ENCODE data around the gene PPM1B.

GRCh38 chr2:44167311-44167907 lies 1.3 kb upstream of the PPM1B start:
- TF ChIP-seq, protein P1, sequence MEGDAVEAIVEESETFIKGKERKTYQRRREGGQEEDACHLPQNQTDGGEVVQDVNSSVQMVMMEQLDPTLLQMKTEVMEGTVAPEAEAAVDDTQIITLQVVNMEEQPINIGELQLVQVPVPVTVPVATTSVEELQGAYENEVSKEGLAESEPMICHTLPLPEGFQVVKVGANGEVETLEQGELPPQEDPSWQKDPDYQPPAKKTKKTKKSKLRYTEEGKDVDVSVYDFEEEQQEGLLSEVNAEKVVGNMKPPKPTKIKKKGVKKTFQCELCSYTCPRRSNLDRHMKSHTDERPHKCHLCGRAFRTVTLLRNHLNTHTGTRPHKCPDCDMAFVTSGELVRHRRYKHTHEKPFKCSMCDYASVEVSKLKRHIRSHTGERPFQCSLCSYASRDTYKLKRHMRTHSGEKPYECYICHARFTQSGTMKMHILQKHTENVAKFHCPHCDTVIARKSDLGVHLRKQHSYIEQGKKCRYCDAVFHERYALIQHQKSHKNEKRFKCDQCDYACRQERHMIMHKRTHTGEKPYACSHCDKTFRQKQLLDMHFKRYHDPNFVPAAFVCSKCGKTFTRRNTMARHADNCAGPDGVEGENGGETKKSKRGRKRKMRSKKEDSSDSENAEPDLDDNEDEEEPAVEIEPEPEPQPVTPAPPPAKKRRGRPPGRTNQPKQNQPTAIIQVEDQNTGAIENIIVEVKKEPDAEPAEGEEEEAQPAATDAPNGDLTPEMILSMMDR (IDR thresholded peaks at IDR 0.05; ENCODE audit: low read depth, low read length, poor library complexity, severe bottlenecking), result no peak
- TF ChIP-seq EZH2phosphoT487 (IDR thresholded peaks at IDR 0.05; ENCODE audit: borderline replicate concordance, low read length), result no peak
